HepG2 (cell line): ENCODE measurements around the gene CKS1B. TPM values are rescaled to one million over a fixed set of nuclear protein-coding genes. Genes with fewer than 3 reads are reported as not detected.

Experiments used
- AFF4 ChIP-seq: sonication (generic); formaldehyde crosslinking; IDR thresholded peaks from 2 replicates; pipeline ENCODE4 v1.4.0; 2020; ENCODE audit warnings: missing genetic modification reagents
- ARHGAP35 ChIP-seq: sonication (generic); formaldehyde crosslinking; IDR thresholded peaks from 2 replicates; pipeline ENCODE4 v1.9.0; 2022; ENCODE audit warnings: mild to moderate bottlenecking, inconsistent platforms, moderate library complexity, missing genetic modification reagents, borderline replicate concordance
- ARID5B ChIP-seq: IDR thresholded peaks from 2 replicates; pipeline ENCODE4 v1.4.0; 2020; ENCODE audit warnings: mild to moderate bottlenecking, missing genetic modification reagents
- CBX2 ChIP-seq, 2 experiments: fragments of 200-600 bp in 1 of 2; sonication (generic); formaldehyde crosslinking in 1 of 2; IDR thresholded peaks; 2 replicates each; pipeline versions ENCODE4 v1.7.0 to v1.8.1; 2018 to 2022; ENCODE audit warnings: low read depth in 2 of 2, low read length in 1 of 2, mild to moderate bottlenecking in 1 of 2, missing genetic modification reagents in 1 of 2
- DZIP1 ChIP-seq: sonication (generic); formaldehyde crosslinking; IDR thresholded peaks from 2 replicates; pipeline ENCODE4 v1.5.0; 2020; ENCODE audit warnings: mild to moderate bottlenecking, missing genetic modification reagents
- HOXA9 ChIP-seq: sonication (generic); formaldehyde crosslinking; IDR thresholded peaks from 2 replicates; pipeline ENCODE4 v1.8.1; 2022; ENCODE audit warnings: missing genetic modification reagents, mild to moderate bottlenecking, moderate library complexity, borderline replicate concordance
- MBD4 ChIP-seq: IDR thresholded peaks from 2 replicates; pipeline ENCODE4 v1.6.1; 2012; ENCODE audit warnings: low read length, inconsistent platforms, borderline replicate concordance
- NKX3-1 ChIP-seq: sonication (generic); formaldehyde crosslinking; IDR thresholded peaks from 2 replicates; pipeline ENCODE4 v1.5.0; 2020; ENCODE audit warnings: missing genetic modification reagents
- NR2C2 ChIP-seq: sonication (generic); formaldehyde crosslinking; IDR thresholded peaks from 2 replicates; pipeline ENCODE4 v1.4.0; 2020; ENCODE audit warnings: missing genetic modification reagents, mild to moderate bottlenecking, moderate library complexity, borderline replicate concordance
- TBX2 ChIP-seq: sonication (generic); formaldehyde crosslinking; IDR thresholded peaks from 2 replicates; pipeline ENCODE4 v1.5.0; 2020; ENCODE audit warnings: missing genetic modification reagents, mild to moderate bottlenecking, borderline replicate concordance
- TRIM22 ChIP-seq: fragments of 450-650 bp; IDR thresholded peaks from 2 replicates; pipeline ENCODE4 v1.6.1; 2017
- XRCC5 ChIP-seq: fragments of 200-400 bp; formaldehyde crosslinking; optimal IDR thresholded peaks from 2 replicates; pipeline ENCODE3; 2017; ENCODE audit warnings: mild to moderate bottlenecking, low read length
- ZBTB14 ChIP-seq: sonication (generic); formaldehyde crosslinking; IDR thresholded peaks from 2 replicates; pipeline ENCODE4 v1.4.0; 2020; ENCODE audit warnings: missing genetic modification reagents
- ZNF34 ChIP-seq: sonication (generic); formaldehyde crosslinking; IDR thresholded peaks from 2 replicates; pipeline ENCODE4 v1.4.0; 2020; ENCODE audit warnings: mild to moderate bottlenecking, missing genetic modification reagents, borderline replicate concordance
- ZNF644 ChIP-seq: IDR thresholded peaks from 2 replicates; pipeline ENCODE4 v1.6.1; 2016; ENCODE audit warnings: low read depth
- polyA plus RNA-seq, 8 experiments: library from polyadenylated mRNA; depleted of rRNA in 3 of 8; stranded (reverse) in 7 of 8; unstranded in 1 of 8; fragments of >200 nt; fragmentation: Illumina TruSeq in 4 of 8; extraction: Trizol in 4 of 8; gene quantifications; 2 replicates each; pipeline versions ENCODE4 v1.2.1 to v1.2.3, GENCODE V29; 2011 to 2016; ENCODE audit warnings: low read depth in 4 of 8, missing spikeins in 1 of 8, mixed read lengths in 1 of 8; ENCODE audit not compliant: insufficient read depth in 1 of 8
- total RNA-seq, 5 experiments: library from RNA; depleted of rRNA; stranded (reverse); fragments of >200 nt; fragmentation: Illumina TruSeq; extraction: Trizol; gene quantifications; 2 replicates each; pipeline ENCODE4 v1.2.3, GENCODE V29; 2016; ENCODE audit warnings: low read depth in 1 of 5

CKS1B gene
- total and polyA plus RNA-seq, 2 of the 13 experiments (the other 11 are each of a cell fraction or from before 2014, with no cell fraction given), result 217 to 222 TPM

- TF ChIP-seq AFF4 (CRISPR knock-in tag) (no peak), ARID5B (CRISPR knock-in tag) (no peak), CBX2 (IDR thresholded peaks at IDR 0.05; ENCODE audit: low read depth, low read length) (no peak), CBX2 (CRISPR knock-in tag; IDR thresholded peaks at IDR 0.05; ENCODE audit: low read depth) (0 out of 2 replicates have a peak, but pooled peaks have one; percentile 84), TRIM22 (no peak), ZNF34 (CRISPR knock-in tag) (no peak), ARHGAP35 (no peak), MBD4 (no peak), NR2C2 (CRISPR knock-in tag) (peak; percentile 98), ZBTB14 (peak; percentile 34; the same call in 1 of the 2 replicates), NKX3-1 (CRISPR knock-in tag) (peak; percentile 17; the same call in 1 of the 2 replicates), XRCC5 (peak; percentile 73), TBX2 (CRISPR knock-in tag) (0 out of 2 replicates have a peak, but pooled peaks have one; percentile 52), ZNF644 (CRISPR knock-in tag) (no peak), HOXA9 (CRISPR knock-in tag) (no peak), DZIP1 (CRISPR knock-in tag) (no peak)
Measured at GRCh38 chr1:154974102-154974807, at the start of gene CKS1B (continued).
